SU-DHL-6 (cell line): ENCODE measurements around the gene ZMYM3.

ENCODE experiments used
- EZH2phosphoT487 ChIP-seq: fragments of 200-600 bp; sonication (generic), shearing (Covaris generic); conservative IDR thresholded peaks from 2 replicates; pipeline ENCODE4 v1.6.1; 2018; ENCODE audit warnings: mild to moderate bottlenecking, antibody characterized with exemption, low read length, moderate library complexity, mixed read lengths
- TF ChIP-seq, protein P1 (sequence below): fragments of 200-600 bp; sonication (generic); IDR thresholded peaks from one replicate; pipeline ENCODE4 v1.5.1; 2017; ENCODE audit warnings: antibody characterized with exemption, mild to moderate bottlenecking, low read length, moderate library complexity; ENCODE audit not compliant: insufficient read depth, poor library complexity, severe bottlenecking

GRCh38 chrX:71256051-71256450 is 2.1 kb upstream of the ZMYM3 start:
- TF ChIP-seq, protein P1, sequence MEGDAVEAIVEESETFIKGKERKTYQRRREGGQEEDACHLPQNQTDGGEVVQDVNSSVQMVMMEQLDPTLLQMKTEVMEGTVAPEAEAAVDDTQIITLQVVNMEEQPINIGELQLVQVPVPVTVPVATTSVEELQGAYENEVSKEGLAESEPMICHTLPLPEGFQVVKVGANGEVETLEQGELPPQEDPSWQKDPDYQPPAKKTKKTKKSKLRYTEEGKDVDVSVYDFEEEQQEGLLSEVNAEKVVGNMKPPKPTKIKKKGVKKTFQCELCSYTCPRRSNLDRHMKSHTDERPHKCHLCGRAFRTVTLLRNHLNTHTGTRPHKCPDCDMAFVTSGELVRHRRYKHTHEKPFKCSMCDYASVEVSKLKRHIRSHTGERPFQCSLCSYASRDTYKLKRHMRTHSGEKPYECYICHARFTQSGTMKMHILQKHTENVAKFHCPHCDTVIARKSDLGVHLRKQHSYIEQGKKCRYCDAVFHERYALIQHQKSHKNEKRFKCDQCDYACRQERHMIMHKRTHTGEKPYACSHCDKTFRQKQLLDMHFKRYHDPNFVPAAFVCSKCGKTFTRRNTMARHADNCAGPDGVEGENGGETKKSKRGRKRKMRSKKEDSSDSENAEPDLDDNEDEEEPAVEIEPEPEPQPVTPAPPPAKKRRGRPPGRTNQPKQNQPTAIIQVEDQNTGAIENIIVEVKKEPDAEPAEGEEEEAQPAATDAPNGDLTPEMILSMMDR, result no peak
- no peak for TF ChIP-seq EZH2phosphoT487
